ENCODE measurements around the gene TRAPPC2B.

GRCh38 chr19:57319869-57320179, 43.5 kb upstream of the TRAPPC2B start:
- no peak for TF ChIP-seq CTCF (IDR thresholded peaks at IDR 0.05)
- TF ChIP-seq POLR2A (IDR thresholded peaks at IDR 0.05), result no peak
